A549 (cell line): ENCODE data around the gene APOC3.

Experiments
- CHD2 ChIP-seq: fragments of 150-350 bp; IDR thresholded peaks from 2 replicates; pipeline ENCODE4 v1.6.1; 2014; ENCODE audit warnings: low read length; ENCODE audit not compliant: partially characterized antibody
- FOSB ChIP-seq: fragments of 250-450 bp; sonication (Bioruptor Pico); IDR thresholded peaks from 2 replicates; pipeline ENCODE4 v1.5.0; 2020; ENCODE audit warnings: mild to moderate bottlenecking, moderate library complexity
- NPAS2 ChIP-seq: fragments of 250-450 bp; sonication (Bioruptor Pico); IDR thresholded peaks from 2 replicates; pipeline ENCODE4 v1.8.0; 2022; ENCODE audit warnings: mild to moderate bottlenecking, moderate library complexity, borderline replicate concordance
- POLR2A ChIP-seq: IDR thresholded peaks from 2 replicates; pipeline ENCODE4 v1.6.1; 2012; ENCODE audit warnings: mild to moderate bottlenecking, low read length
- TF ChIP-seq, protein P1 (sequence below): fragments of >200 bp; sonication (Bioruptor Twin); formaldehyde crosslinking; IDR thresholded peaks from 3 replicates; pipeline ENCODE4 v1.5.1; 2016
- TF ChIP-seq, protein P2 (sequence below): fragments of 450-650 bp; IDR thresholded peaks from 2 replicates; pipeline ENCODE4 v1.6.1; 2014; ENCODE audit warnings: antibody characterized with exemption

DNA sequence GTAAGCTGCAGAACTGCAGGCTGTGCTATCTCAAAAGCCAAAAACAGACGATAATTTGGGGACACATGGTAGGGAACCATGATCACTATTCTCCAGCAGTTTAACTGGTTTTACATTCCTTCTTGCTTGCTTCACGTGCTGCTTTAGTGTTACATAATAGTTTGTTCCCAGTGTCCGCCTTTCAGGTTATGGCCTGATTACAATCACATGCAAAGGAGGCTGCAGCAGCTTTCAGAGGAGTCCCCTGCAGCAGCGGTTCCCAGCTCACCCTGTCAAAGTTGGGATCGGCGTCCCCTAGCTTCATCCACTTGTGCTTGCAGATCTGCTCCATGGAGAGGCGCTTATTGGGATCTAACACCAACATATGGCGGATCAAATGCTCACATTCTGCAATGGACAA is 46.9 kb downstream of the APOC3 start:
- TF ChIP-seq POLR2A (no peak), NPAS2 (CRISPR knock-in tag) (no peak), FOSB (CRISPR knock-in tag) (no peak), CHD2 (no peak)
- TF ChIP-seq, protein P1, sequence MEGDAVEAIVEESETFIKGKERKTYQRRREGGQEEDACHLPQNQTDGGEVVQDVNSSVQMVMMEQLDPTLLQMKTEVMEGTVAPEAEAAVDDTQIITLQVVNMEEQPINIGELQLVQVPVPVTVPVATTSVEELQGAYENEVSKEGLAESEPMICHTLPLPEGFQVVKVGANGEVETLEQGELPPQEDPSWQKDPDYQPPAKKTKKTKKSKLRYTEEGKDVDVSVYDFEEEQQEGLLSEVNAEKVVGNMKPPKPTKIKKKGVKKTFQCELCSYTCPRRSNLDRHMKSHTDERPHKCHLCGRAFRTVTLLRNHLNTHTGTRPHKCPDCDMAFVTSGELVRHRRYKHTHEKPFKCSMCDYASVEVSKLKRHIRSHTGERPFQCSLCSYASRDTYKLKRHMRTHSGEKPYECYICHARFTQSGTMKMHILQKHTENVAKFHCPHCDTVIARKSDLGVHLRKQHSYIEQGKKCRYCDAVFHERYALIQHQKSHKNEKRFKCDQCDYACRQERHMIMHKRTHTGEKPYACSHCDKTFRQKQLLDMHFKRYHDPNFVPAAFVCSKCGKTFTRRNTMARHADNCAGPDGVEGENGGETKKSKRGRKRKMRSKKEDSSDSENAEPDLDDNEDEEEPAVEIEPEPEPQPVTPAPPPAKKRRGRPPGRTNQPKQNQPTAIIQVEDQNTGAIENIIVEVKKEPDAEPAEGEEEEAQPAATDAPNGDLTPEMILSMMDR: no peak
- TF ChIP-seq, protein P2, sequence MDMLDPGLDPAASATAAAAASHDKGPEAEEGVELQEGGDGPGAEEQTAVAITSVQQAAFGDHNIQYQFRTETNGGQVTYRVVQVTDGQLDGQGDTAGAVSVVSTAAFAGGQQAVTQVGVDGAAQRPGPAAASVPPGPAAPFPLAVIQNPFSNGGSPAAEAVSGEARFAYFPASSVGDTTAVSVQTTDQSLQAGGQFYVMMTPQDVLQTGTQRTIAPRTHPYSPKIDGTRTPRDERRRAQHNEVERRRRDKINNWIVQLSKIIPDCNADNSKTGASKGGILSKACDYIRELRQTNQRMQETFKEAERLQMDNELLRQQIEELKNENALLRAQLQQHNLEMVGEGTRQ: no peak
